ENCODE results near the gene PTPRN2.

DNA sequence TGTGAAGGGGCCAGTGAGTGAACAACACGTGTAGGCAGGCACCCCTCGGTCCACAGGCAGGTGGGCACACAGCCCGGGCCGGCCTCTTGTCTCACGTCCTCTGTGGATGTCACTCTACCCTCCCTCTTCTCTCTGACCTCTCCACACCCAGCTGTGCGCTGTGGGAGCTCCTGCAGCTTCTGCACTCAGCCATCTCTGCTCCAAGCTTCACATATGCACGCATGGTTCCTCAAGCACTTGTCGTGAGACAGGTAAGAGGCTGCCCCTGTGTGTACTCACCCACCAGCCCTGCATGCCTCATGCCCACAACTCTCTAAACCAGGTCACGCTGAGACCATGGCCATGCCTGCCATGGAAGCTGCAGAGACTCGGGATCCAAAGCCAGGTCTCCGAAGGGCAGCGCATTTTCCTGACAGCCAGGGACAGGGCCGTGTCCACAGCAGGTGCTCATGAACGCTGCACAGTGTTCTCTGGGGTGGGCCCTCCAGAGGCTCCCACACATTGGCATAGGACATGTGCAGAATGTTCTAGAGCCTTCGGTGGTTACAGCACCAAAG lies 477.5 kb downstream of the PTPRN2 start:
- TF ChIP-seq, protein P1, sequence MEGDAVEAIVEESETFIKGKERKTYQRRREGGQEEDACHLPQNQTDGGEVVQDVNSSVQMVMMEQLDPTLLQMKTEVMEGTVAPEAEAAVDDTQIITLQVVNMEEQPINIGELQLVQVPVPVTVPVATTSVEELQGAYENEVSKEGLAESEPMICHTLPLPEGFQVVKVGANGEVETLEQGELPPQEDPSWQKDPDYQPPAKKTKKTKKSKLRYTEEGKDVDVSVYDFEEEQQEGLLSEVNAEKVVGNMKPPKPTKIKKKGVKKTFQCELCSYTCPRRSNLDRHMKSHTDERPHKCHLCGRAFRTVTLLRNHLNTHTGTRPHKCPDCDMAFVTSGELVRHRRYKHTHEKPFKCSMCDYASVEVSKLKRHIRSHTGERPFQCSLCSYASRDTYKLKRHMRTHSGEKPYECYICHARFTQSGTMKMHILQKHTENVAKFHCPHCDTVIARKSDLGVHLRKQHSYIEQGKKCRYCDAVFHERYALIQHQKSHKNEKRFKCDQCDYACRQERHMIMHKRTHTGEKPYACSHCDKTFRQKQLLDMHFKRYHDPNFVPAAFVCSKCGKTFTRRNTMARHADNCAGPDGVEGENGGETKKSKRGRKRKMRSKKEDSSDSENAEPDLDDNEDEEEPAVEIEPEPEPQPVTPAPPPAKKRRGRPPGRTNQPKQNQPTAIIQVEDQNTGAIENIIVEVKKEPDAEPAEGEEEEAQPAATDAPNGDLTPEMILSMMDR (IDR thresholded peaks at IDR 0.05; ENCODE audit: extremely low read depth in 1 of 2, insufficient read depth in 1 of 2, low read depth in 1 of 2, low read length in 2 of 2) = no peak
- TF ChIP-seq EZH2 (IDR thresholded peaks at IDR 0.05; ENCODE audit: borderline replicate concordance, low read depth, low read length, severe bottlenecking) (no peak), MYC (IDR thresholded peaks at IDR 0.05; ENCODE audit: low read depth, low read length) (no peak), POLR2A (IDR thresholded peaks at IDR 0.05; ENCODE audit: low read depth, low read length) (no peak), MAX (IDR thresholded peaks at IDR 0.05; ENCODE audit: insufficient read depth, insufficient read length) (no peak), POLR2AphosphoS5 (IDR thresholded peaks at IDR 0.05; ENCODE audit: insufficient read depth, low read depth, low read length) (no peak), JUN (IDR thresholded peaks at IDR 0.05; ENCODE audit: borderline replicate concordance, insufficient read depth, insufficient read length, low read depth) (no peak), FOS (IDR thresholded peaks at IDR 0.05; ENCODE audit: borderline replicate concordance, insufficient read depth, low read length) (no peak)

Measured in endothelial cell of umbilical vein (primary cell).